Neural cell (in vitro differentiated cells): ENCODE results near the gene SARNP. TPM values are rescaled to one million over a fixed set of nuclear protein-coding genes. Genes with fewer than 3 reads are reported as not detected.

Source experiments
- H2AFZ ChIP-seq: fragments of 200-600, 300-800 bp; sonication (generic), shearing (Covaris generic); 2 replicates; pipeline ENCODE4 v1.6.0; 2014; ENCODE audit warnings: low read depth, mild to moderate bottlenecking, antibody characterized with exemption, low read length, moderate library complexity
- H3F3A ChIP-seq: fragments of 200-600 bp; shearing (Covaris generic); 2 replicates; pipeline ENCODE4 v1.6.1; 2016; ENCODE audit warnings: mild to moderate bottlenecking, moderate library complexity, mixed read lengths, antibody characterized with exemption, low read length; ENCODE audit not compliant: insufficient read depth, poor library complexity, severe bottlenecking
- H3K27ac ChIP-seq: fragments of 200-600, 300-800 bp; sonication (generic), shearing (Covaris generic); 2 replicates; pipeline ENCODE4 v1.5.1; 2014; ENCODE audit warnings: mild to moderate bottlenecking, low read length, moderate library complexity
- H3K27me3 ChIP-seq: fragments of 300-800, 200-600 bp; sonication (generic), shearing (Covaris generic); 2 replicates; pipeline ENCODE4 v1.6.0; 2014; ENCODE audit warnings: mild to moderate bottlenecking, low read depth, low read length, moderate library complexity; ENCODE audit not compliant: insufficient read depth
- H3K36me3 ChIP-seq: fragments of 300-800, 200-600 bp; sonication (generic), shearing (Covaris generic); 2 replicates; pipeline ENCODE4 v1.5.1; 2014; ENCODE audit warnings: mild to moderate bottlenecking, antibody characterized with exemption, low read length, moderate library complexity; ENCODE audit not compliant: insufficient read depth
- H3K4me2 ChIP-seq: fragments of 300-800, 200-600 bp; sonication (generic), shearing (Covaris generic); 2 replicates; pipeline ENCODE4 v1.6.0; 2014; ENCODE audit warnings: mild to moderate bottlenecking, low read length
- H3K4me3 ChIP-seq: fragments of 300-800, 200-600 bp; sonication (generic), shearing (Covaris generic); 2 replicates; pipeline ENCODE4 v1.5.1; 2014; ENCODE audit warnings: mild to moderate bottlenecking, low read length, moderate library complexity
- H3K79me2 ChIP-seq: fragments of 200-600 bp; shearing (Covaris generic); replicated peaks from 2 replicates; pipeline ENCODE4 v1.6.0; 2014; ENCODE audit warnings: mild to moderate bottlenecking, low read length, moderate library complexity; ENCODE audit not compliant: insufficient read depth
- H3K9ac ChIP-seq: fragments of 300-800, 200-600 bp; sonication (generic), shearing (Covaris generic); 2 replicates; pipeline ENCODE4 v1.6.1; 2016; ENCODE audit warnings: mild to moderate bottlenecking, low read length, mixed read lengths
- H3K9me2 ChIP-seq: fragments of 200-600 bp; shearing (Covaris generic); 2 replicates; pipeline ENCODE4 v1.6.1; 2016; ENCODE audit warnings: mild to moderate bottlenecking, low read length, mixed read lengths; ENCODE audit not compliant: insufficient read depth
- H3K9me3 ChIP-seq: fragments of 200-600, 300-800 bp; sonication (generic), shearing (Covaris generic); 2 replicates; pipeline ENCODE4 v1.6.1; 2016; ENCODE audit warnings: mild to moderate bottlenecking, mixed run types, low read length, moderate library complexity, mixed read lengths
- H4K20me1 ChIP-seq: fragments of 200-600 bp; shearing (Covaris generic); 2 replicates; pipeline ENCODE4 v1.6.1; 2016; ENCODE audit warnings: mild to moderate bottlenecking, mixed run types; ENCODE audit not compliant: insufficient read depth
- CTCF ChIP-seq: fragments of 450-650 bp; IDR thresholded peaks from 2 replicates; pipeline ENCODE4 v1.5.1; 2014; ENCODE audit warnings: antibody characterized with exemption, mild to moderate bottlenecking, moderate library complexity; ENCODE audit not compliant: poor library complexity, severe bottlenecking
- EP300 ChIP-seq: fragments of 450-650 bp; conservative IDR thresholded peaks from 2 replicates; pipeline ENCODE4 v1.6.1; 2014; ENCODE audit warnings: antibody characterized with exemption, mild to moderate bottlenecking, moderate library complexity; ENCODE audit not compliant: poor library complexity, severe bottlenecking
- EZH2 ChIP-seq: fragments of 200-600, 300-800 bp; shearing (Covaris generic), sonication (generic); IDR thresholded peaks from 2 replicates; pipeline ENCODE4 v1.6.1; 2014; ENCODE audit warnings: antibody characterized with exemption, low read length, borderline replicate concordance, mild to moderate bottlenecking; ENCODE audit not compliant: insufficient read depth, poor library complexity, severe bottlenecking
- MXI1 ChIP-seq: fragments of 450-650 bp; conservative IDR thresholded peaks from 2 replicates; pipeline ENCODE4 v1.6.1; 2014; ENCODE audit warnings: antibody characterized with exemption, mild to moderate bottlenecking; ENCODE audit not compliant: poor library complexity, severe bottlenecking
- POLR2AphosphoS5 ChIP-seq: IDR thresholded peaks from 2 replicates; pipeline ENCODE4 v1.6.1; 2012
- RAD21 ChIP-seq: fragments of 450-650 bp; conservative IDR thresholded peaks from 2 replicates; pipeline ENCODE4 v1.6.1; 2014; ENCODE audit warnings: antibody characterized with exemption, mild to moderate bottlenecking, moderate library complexity
- REST ChIP-seq: IDR thresholded peaks from 2 replicates; pipeline ENCODE4 v1.6.1; 2012; ENCODE audit warnings: borderline replicate concordance
- SMC3 ChIP-seq: fragments of 450-650 bp; conservative IDR thresholded peaks from 2 replicates; pipeline ENCODE4 v1.6.1; 2014; ENCODE audit warnings: antibody characterized with exemption, mild to moderate bottlenecking, moderate library complexity; ENCODE audit not compliant: poor library complexity
- TAF1 ChIP-seq: IDR thresholded peaks from 2 replicates; pipeline ENCODE4 v1.6.1; 2012; ENCODE audit warnings: low read depth
- polyA plus RNA-seq: library from polyadenylated mRNA; depleted of rRNA; stranded (reverse); fragments of >200 nt; gene quantifications from 2 replicates; pipeline ENCODE4 v1.2.3, GENCODE V29; 2014

Gene SARNP
- polyA plus RNA-seq, 1 donor from 2014 or later = 332 TPM

- no peaks in the 10 kb centered on the region for H3K79me2 ChIP-seq
- H4K20me1 ChIP-seq = no peaks in the 10 kb centered on the region
- TF ChIP-seq EP300 = no peak
- H3K4me2 ChIP-seq = no peak overlapping the region
- H3K27me3 ChIP-seq = no peaks in the 10 kb centered on the region
- H3K9me3 ChIP-seq = no peaks in the 10 kb centered on the region
- no peaks in the 10 kb centered on the region for H3K36me3 ChIP-seq
- H3K27ac ChIP-seq = no peak overlapping the region
- no peaks in the 10 kb centered on the region for H3K9me2 ChIP-seq
- H3F3A ChIP-seq = no peaks in the 10 kb centered on the region
- no peak overlapping the region for H2AFZ ChIP-seq
- H3K9ac ChIP-seq = no peak overlapping the region
- no peak overlapping the region for H3K4me3 ChIP-seq
Measured at GRCh38 chr12:55840581-55841351, 23.2 kb upstream of the SARNP start.

- no peak overlapping the region for H2AFZ ChIP-seq
- H3K4me2 ChIP-seq = no peak overlapping the region
- no peak overlapping the region for H3K9ac ChIP-seq
- H3F3A ChIP-seq = no peaks in the 10 kb centered on the region
- H3K9me3 ChIP-seq = no peaks in the 10 kb centered on the region
- H3K4me3 ChIP-seq = no peak overlapping the region
- H3K27me3 ChIP-seq = no peaks in the 10 kb centered on the region
- H3K27ac ChIP-seq = no peak overlapping the region
- H3K79me2 ChIP-seq = no peaks in the 10 kb centered on the region
- TF ChIP-seq CTCF (no peak), POLR2AphosphoS5 (no peak), REST (no peak), EZH2 (no peak), TAF1 (no peak), RAD21 (no peak), MXI1 (no peak), EP300 (no peak), SMC3 (no peak)
- no peaks in the 10 kb centered on the region for H4K20me1 ChIP-seq
- no peaks in the 10 kb centered on the region for H3K9me2 ChIP-seq
- no peaks in the 10 kb centered on the region for H3K36me3 ChIP-seq
Measured at GRCh38 chr12:55839345-55840140, 22.0 kb upstream of the SARNP start.
